Measurements from ENCODE around the gene GIT2. TPM values are rescaled to one million over a fixed set of nuclear protein-coding genes. Genes with fewer than 3 reads are reported as not detected.

GIT2 gene
- total RNA-seq, 1 experiment from 2014 or later: 21.7 TPM

GRCh38 chr12:109983432-109984142 lies 12.6 kb downstream of the GIT2 start:
- Mint-ChIP-seq H3K4me1 (no peaks in the 10 kb centered on the region), H3K27ac (no peak overlapping the region), H3K9me3 (peaks cover 4% of the 10 kb centered on the region; the same call in 1 of the 2 replicates), H3K4me3 (no peak overlapping the region), H3K36me3 (peaks cover 46% of the 10 kb centered on the region), H3K27me3 (ENCODE audit: low read depth) (no peaks in the 10 kb centered on the region)
- ChIA-PET POLR2A (no interaction called here), CTCF (no interaction called here)
- DNase-seq (ENCODE audit: low spot score): no peak
- ATAC-seq: no peak
- TF ChIP-seq, protein P1, sequence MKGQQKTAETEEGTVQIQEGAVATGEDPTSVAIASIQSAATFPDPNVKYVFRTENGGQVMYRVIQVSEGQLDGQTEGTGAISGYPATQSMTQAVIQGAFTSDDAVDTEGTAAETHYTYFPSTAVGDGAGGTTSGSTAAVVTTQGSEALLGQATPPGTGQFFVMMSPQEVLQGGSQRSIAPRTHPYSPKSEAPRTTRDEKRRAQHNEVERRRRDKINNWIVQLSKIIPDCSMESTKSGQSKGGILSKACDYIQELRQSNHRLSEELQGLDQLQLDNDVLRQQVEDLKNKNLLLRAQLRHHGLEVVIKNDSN (CRISPR knock-in tag; IDR thresholded peaks at IDR 0.05): no peak
- TF ChIP-seq SP1 (CRISPR knock-in tag; conservative IDR thresholded peaks at IDR 0.05) (no peak), FOXK1 (CRISPR knock-in tag; IDR thresholded peaks at IDR 0.05) (no peak), ZNF281 (CRISPR knock-in tag; IDR thresholded peaks at IDR 0.05) (no peak), ZNF232 (CRISPR knock-in tag; IDR thresholded peaks at IDR 0.05) (no peak), FOXP4 (CRISPR knock-in tag; IDR thresholded peaks at IDR 0.05) (no peak), CBFB (CRISPR knock-in tag; IDR thresholded peaks at IDR 0.05; ENCODE audit: low read depth) (no peak), AR (CRISPR knock-in tag; IDR thresholded peaks at IDR 0.05) (no peak), TEAD1 (CRISPR knock-in tag; IDR thresholded peaks at IDR 0.05) (no peak), ZNF219 (CRISPR knock-in tag; IDR thresholded peaks at IDR 0.05; ENCODE audit: borderline replicate concordance) (no peak), TP53 (CRISPR knock-in tag; IDR thresholded peaks at IDR 0.05) (no peak), ZNF423 (CRISPR knock-in tag; IDR thresholded peaks at IDR 0.05) (no peak), RORB (CRISPR knock-in tag; IDR thresholded peaks at IDR 0.05) (no peak)
- TF ChIP-seq, protein P2, sequence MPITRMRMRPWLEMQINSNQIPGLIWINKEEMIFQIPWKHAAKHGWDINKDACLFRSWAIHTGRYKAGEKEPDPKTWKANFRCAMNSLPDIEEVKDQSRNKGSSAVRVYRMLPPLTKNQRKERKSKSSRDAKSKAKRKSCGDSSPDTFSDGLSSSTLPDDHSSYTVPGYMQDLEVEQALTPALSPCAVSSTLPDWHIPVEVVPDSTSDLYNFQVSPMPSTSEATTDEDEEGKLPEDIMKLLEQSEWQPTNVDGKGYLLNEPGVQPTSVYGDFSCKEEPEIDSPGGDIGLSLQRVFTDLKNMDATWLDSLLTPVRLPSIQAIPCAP (CRISPR knock-in tag; IDR thresholded peaks at IDR 0.05): no peak
- TF ChIP-seq, protein P3, sequence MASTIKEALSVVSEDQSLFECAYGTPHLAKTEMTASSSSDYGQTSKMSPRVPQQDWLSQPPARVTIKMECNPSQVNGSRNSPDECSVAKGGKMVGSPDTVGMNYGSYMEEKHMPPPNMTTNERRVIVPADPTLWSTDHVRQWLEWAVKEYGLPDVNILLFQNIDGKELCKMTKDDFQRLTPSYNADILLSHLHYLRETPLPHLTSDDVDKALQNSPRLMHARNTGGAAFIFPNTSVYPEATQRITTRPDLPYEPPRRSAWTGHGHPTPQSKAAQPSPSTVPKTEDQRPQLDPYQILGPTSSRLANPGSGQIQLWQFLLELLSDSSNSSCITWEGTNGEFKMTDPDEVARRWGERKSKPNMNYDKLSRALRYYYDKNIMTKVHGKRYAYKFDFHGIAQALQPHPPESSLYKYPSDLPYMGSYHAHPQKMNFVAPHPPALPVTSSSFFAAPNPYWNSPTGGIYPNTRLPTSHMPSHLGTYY (CRISPR knock-in tag; IDR thresholded peaks at IDR 0.05): no peak
- TF ChIP-seq, protein P4, sequence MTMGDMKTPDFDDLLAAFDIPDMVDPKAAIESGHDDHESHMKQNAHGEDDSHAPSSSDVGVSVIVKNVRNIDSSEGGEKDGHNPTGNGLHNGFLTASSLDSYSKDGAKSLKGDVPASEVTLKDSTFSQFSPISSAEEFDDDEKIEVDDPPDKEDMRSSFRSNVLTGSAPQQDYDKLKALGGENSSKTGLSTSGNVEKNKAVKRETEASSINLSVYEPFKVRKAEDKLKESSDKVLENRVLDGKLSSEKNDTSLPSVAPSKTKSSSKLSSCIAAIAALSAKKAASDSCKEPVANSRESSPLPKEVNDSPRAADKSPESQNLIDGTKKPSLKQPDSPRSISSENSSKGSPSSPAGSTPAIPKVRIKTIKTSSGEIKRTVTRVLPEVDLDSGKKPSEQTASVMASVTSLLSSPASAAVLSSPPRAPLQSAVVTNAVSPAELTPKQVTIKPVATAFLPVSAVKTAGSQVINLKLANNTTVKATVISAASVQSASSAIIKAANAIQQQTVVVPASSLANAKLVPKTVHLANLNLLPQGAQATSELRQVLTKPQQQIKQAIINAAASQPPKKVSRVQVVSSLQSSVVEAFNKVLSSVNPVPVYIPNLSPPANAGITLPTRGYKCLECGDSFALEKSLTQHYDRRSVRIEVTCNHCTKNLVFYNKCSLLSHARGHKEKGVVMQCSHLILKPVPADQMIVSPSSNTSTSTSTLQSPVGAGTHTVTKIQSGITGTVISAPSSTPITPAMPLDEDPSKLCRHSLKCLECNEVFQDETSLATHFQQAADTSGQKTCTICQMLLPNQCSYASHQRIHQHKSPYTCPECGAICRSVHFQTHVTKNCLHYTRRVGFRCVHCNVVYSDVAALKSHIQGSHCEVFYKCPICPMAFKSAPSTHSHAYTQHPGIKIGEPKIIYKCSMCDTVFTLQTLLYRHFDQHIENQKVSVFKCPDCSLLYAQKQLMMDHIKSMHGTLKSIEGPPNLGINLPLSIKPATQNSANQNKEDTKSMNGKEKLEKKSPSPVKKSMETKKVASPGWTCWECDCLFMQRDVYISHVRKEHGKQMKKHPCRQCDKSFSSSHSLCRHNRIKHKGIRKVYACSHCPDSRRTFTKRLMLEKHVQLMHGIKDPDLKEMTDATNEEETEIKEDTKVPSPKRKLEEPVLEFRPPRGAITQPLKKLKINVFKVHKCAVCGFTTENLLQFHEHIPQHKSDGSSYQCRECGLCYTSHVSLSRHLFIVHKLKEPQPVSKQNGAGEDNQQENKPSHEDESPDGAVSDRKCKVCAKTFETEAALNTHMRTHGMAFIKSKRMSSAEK (CRISPR knock-in tag; IDR thresholded peaks at IDR 0.05; ENCODE audit: borderline replicate concordance): no peak
- TF ChIP-seq, protein P5, sequence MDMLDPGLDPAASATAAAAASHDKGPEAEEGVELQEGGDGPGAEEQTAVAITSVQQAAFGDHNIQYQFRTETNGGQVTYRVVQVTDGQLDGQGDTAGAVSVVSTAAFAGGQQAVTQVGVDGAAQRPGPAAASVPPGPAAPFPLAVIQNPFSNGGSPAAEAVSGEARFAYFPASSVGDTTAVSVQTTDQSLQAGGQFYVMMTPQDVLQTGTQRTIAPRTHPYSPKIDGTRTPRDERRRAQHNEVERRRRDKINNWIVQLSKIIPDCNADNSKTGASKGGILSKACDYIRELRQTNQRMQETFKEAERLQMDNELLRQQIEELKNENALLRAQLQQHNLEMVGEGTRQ (CRISPR knock-in tag; IDR thresholded peaks at IDR 0.05): no peak

Measured in WTC11 (cell line).